HepG2 (cell line): Measurements from ENCODE around the gene LIMCH1. TPM values are rescaled to one million over a fixed set of nuclear protein-coding genes. Genes with fewer than 3 reads are reported as not detected.

Source experiments
- ATAC-seq: fragments of 200-7000 bp; cut with Tn5 transposase; 3 replicates; pipeline ENCODE4 v1.9.1; 2020; ENCODE audit warnings: mild to moderate bottlenecking, moderate library complexity
- BruUV-seq: library from RNA; stranded (reverse); fragments of 400-500 nt; replicated peaks from 2 replicates; lab custom pipeline; 2021; lab: Mats Ljungman, UMichigan
- CTCF ChIA-PET: fragments of 300-600 bp; formaldehyde crosslinking; extraction: SDS; loops from one replicate; lab custom pipeline; 2021; ENCODE audit warnings: low total read pairs, inconsistent platforms, low intra/inter-chr PET ratio; lab: Yijun Ruan, JAX
- POLR2A ChIA-PET: fragments of 350-600 bp; sonication (Branson Sonifier 250); formaldehyde crosslinking; loops from one replicate; lab custom pipeline; 2020; ENCODE audit warnings: antibody characterized with exemption, inconsistent platforms; lab: Yijun Ruan, JAX
- DNase-seq: peaks from one replicate; pipeline ENCODE4 v3.0.0-alpha.2; 2015; ENCODE audit warnings: low spot score
- FAIRE-seq: peaks from 3 replicates; lab custom pipeline; 2011; peaks lifted over from hg19 to GRCh38; lab: Jason Lieb, UNC
- H2AFZ ChIP-seq: one replicate; pipeline ENCODE4 v1.6.1; 2011; ENCODE audit warnings: low read length, inconsistent platforms
- H3K27ac ChIP-seq: fragments of 300-600 bp; 3 replicates; pipeline ENCODE4 v1.8.0; 2011; ENCODE audit warnings: mixed run types, mild to moderate bottlenecking, mixed read lengths, low read length, inconsistent platforms; ENCODE audit not compliant: insufficient read depth; ENCODE audit errors: extremely low read length
- H3K27me3 ChIP-seq, 2 experiments: fragments of 200-600 bp in 1 of 2; 2 replicates in 1 of 2; 3 replicates in 1 of 2; pipeline versions ENCODE4 v1.6.0 to v1.8.0; 2011; ENCODE audit warnings: low read length in 2 of 2, mild to moderate bottlenecking in 2 of 2, moderate library complexity in 2 of 2, inconsistent platforms in 1 of 2; ENCODE audit not compliant: insufficient read depth in 2 of 2, control insufficient read depth in 1 of 2
- H3K36me3 ChIP-seq, 2 experiments: fragments of 200-600 bp in 1 of 2; replicated peaks in 1 of 2; 2 replicates in 1 of 2; 3 replicates in 1 of 2; pipeline versions ENCODE4 v1.5.1 to v1.8.0; 2011; ENCODE audit warnings: low read length in 2 of 2, inconsistent platforms in 1 of 2; ENCODE audit not compliant: insufficient read depth in 2 of 2, control insufficient read depth in 1 of 2
- H3K4me1 ChIP-seq: 2 replicates; pipeline ENCODE4 v1.5.1; 2012; ENCODE audit warnings: low read length, inconsistent platforms; ENCODE audit not compliant: insufficient read depth
- H3K4me2 ChIP-seq: 2 replicates; pipeline ENCODE4 v1.6.0; 2011; ENCODE audit warnings: low read depth, low read length, inconsistent platforms
- H3K4me3 ChIP-seq, 3 experiments: fragments of 200-600 bp in 1 of 3; sonication (generic), shearing (Covaris generic) in 1 of 3; replicated peaks in 1 of 3; 2 replicates each; pipeline ENCODE4 v1.5.1; 2011 to 2016; ENCODE audit warnings: low read length in 3 of 3, inconsistent platforms in 2 of 3, low read depth in 2 of 3, mild to moderate bottlenecking in 2 of 3, control low read depth in 1 of 3, mixed read lengths in 1 of 3; ENCODE audit not compliant: insufficient read depth in 1 of 3
- H3K79me2 ChIP-seq: one replicate; pipeline ENCODE4 v1.6.1; 2011; ENCODE audit warnings: low read length, inconsistent platforms; ENCODE audit not compliant: insufficient read depth
- H3K9ac ChIP-seq: 2 replicates; pipeline ENCODE4 v1.6.0; 2011; ENCODE audit warnings: mild to moderate bottlenecking, low read depth, low read length, inconsistent platforms; ENCODE audit not compliant: insufficient read depth
- H3K9me3 ChIP-seq: 2 replicates; pipeline ENCODE4 v1.5.1; 2012; ENCODE audit warnings: mild to moderate bottlenecking, low read length
- H4K20me1 ChIP-seq: 2 replicates; pipeline ENCODE4 v1.6.0; 2011; ENCODE audit warnings: inconsistent platforms, mild to moderate bottlenecking, low read length, moderate library complexity; ENCODE audit not compliant: insufficient read depth
- CHCHD3 ChIP-seq: sonication (generic); formaldehyde crosslinking; IDR thresholded peaks from 2 replicates; pipeline ENCODE4 v1.8.0; 2022; ENCODE audit warnings: mild to moderate bottlenecking, missing genetic modification reagents, moderate library complexity
- FLYWCH1 ChIP-seq: sonication (generic); formaldehyde crosslinking; IDR thresholded peaks from 2 replicates; pipeline ENCODE4 v1.8.1; 2023; ENCODE audit warnings: mild to moderate bottlenecking, missing genetic modification reagents
- HMGA1 ChIP-seq: sonication (generic); formaldehyde crosslinking; conservative IDR thresholded peaks from 2 replicates; pipeline ENCODE4 v1.4.0; 2020; ENCODE audit warnings: missing genetic modification reagents
- KLF11 ChIP-seq: IDR thresholded peaks from 2 replicates; pipeline ENCODE4 v1.6.1; 2016; ENCODE audit warnings: missing compliant biosample characterization
- NCOR1 ChIP-seq: fragments of 200-600 bp; sonication (generic); IDR thresholded peaks from 2 replicates; pipeline ENCODE4 v1.7.0; 2017; ENCODE audit warnings: antibody characterized with exemption, low read length, borderline replicate concordance
- NKX3-1 ChIP-seq: sonication (generic); formaldehyde crosslinking; IDR thresholded peaks from 2 replicates; pipeline ENCODE4 v1.5.0; 2020; ENCODE audit warnings: missing genetic modification reagents
- POGZ ChIP-seq: sonication (generic); formaldehyde crosslinking; IDR thresholded peaks from 2 replicates; pipeline ENCODE4 v1.4.0; 2020; ENCODE audit warnings: mild to moderate bottlenecking, missing genetic modification reagents
- TRIM24 ChIP-seq: sonication (generic); formaldehyde crosslinking; IDR thresholded peaks from 2 replicates; pipeline ENCODE4 v1.8.0; 2022; ENCODE audit warnings: mild to moderate bottlenecking, missing genetic modification reagents
- XBP1 ChIP-seq: sonication (generic); formaldehyde crosslinking; IDR thresholded peaks from 2 replicates; pipeline ENCODE4 v1.5.0; 2020; ENCODE audit warnings: missing genetic modification reagents
- ZFP37 ChIP-seq: sonication (generic); formaldehyde crosslinking; IDR thresholded peaks from 2 replicates; pipeline ENCODE4 v1.4.0; 2020; ENCODE audit warnings: missing genetic modification reagents, borderline replicate concordance
- ZNF17 ChIP-seq: sonication (generic); formaldehyde crosslinking; IDR thresholded peaks from 2 replicates; pipeline ENCODE4 v1.5.0; 2020; ENCODE audit warnings: mild to moderate bottlenecking, missing genetic modification reagents
- ZNF550 ChIP-seq: sonication (generic); formaldehyde crosslinking; IDR thresholded peaks from 2 replicates; pipeline ENCODE4 v1.4.0; 2020; ENCODE audit warnings: mild to moderate bottlenecking, missing genetic modification reagents, borderline replicate concordance
- ZNF646 ChIP-seq: sonication (generic); formaldehyde crosslinking; IDR thresholded peaks from 2 replicates; pipeline ENCODE4 v1.9.0; 2021; ENCODE audit warnings: mild to moderate bottlenecking, missing genetic modification reagents
- ZNF792 ChIP-seq: IDR thresholded peaks from 2 replicates; pipeline ENCODE4 v1.6.1; 2016
- in situ Hi-C: cut with HindIII; loops from 2 replicates; pipeline ENCODE4 v1.10.0; 2017; ENCODE audit warnings: low pct_unique_long_range_greater_than_20kb; ENCODE audit not compliant: extremely low pct_ligation_motif_present
- intact Hi-C: fragments of 100-400 bp; cut with micrococcal nuclease; formaldehyde crosslinking; loops from one replicate; pipeline ENCODE4 v1.10.0; 2022; ENCODE audit not compliant: unreplicated experiment
- polyA plus RNA-seq, 8 experiments: library from polyadenylated mRNA; depleted of rRNA in 3 of 8; stranded (reverse) in 7 of 8; unstranded in 1 of 8; fragments of >200 nt; fragmentation: Illumina TruSeq in 4 of 8; extraction: Trizol in 4 of 8; gene quantifications; 2 replicates each; pipeline versions ENCODE4 v1.2.1 to v1.2.3, GENCODE V29; 2011 to 2016; ENCODE audit warnings: low read depth in 4 of 8, missing spikeins in 1 of 8, mixed read lengths in 1 of 8; ENCODE audit not compliant: insufficient read depth in 1 of 8
- total RNA-seq, 5 experiments: library from RNA; depleted of rRNA; stranded (reverse); fragments of >200 nt; fragmentation: Illumina TruSeq; extraction: Trizol; gene quantifications; 2 replicates each; pipeline ENCODE4 v1.2.3, GENCODE V29; 2016; ENCODE audit warnings: low read depth in 1 of 5

The LIMCH1 gene
- total and polyA plus RNA-seq, 2 of the 13 experiments (the other 11 are each of a cell fraction or from before 2014, with no cell fraction given) = 0.04 TPM; not detected in 1

GRCh38 chr4:41599192-41599786 is 61.3 kb downstream of the LIMCH1 start:
- BruUV-seq = no TSS peak
- intact Hi-C loops = no loop called here
- in situ Hi-C loops = no loop called here
- Histone ChIP-seq H3K4me2 (no peak overlapping the region), H3K36me3 (no peaks in the 10 kb centered on the region), H3K27me3 (no peaks in the 10 kb centered on the region; a peak in 1 of 5 replicates), H3K4me1 (no peaks in the 10 kb centered on the region), H3K9ac (no peak overlapping the region), H2AFZ (no peak overlapping the region), H3K79me2 (no peaks in the 10 kb centered on the region), H3K9me3 (no peaks in the 10 kb centered on the region), H3K27ac (no peak overlapping the region), H4K20me1 (no peaks in the 10 kb centered on the region), H3K4me3 (no peak overlapping the region)
- ATAC-seq (no peak), DNase-seq (no peak), FAIRE-seq (no peak)
- CTCF ChIA-PET = no interaction called here
- POLR2A ChIA-PET = no interaction called here
- no peak for TF ChIP-seq ZNF17 (CRISPR knock-in tag)
- TF ChIP-seq TRIM24 (CRISPR knock-in tag) = no peak
- TF ChIP-seq XBP1 = no peak
- no peak for TF ChIP-seq KLF11 (CRISPR knock-in tag)
- TF ChIP-seq ZNF646 (CRISPR knock-in tag) = no peak
- no peak for TF ChIP-seq ZNF792 (CRISPR knock-in tag)
- TF ChIP-seq ZFP37 (CRISPR knock-in tag) = no peak
- no peak for TF ChIP-seq NKX3-1 (CRISPR knock-in tag)
- TF ChIP-seq NCOR1 = no peak
- TF ChIP-seq HMGA1 (CRISPR knock-in tag) = no peak
- TF ChIP-seq ZNF550 = no peak
- TF ChIP-seq CHCHD3 (CRISPR knock-in tag) = no peak
- TF ChIP-seq FLYWCH1 (CRISPR knock-in tag) = no peak
- no peak for TF ChIP-seq POGZ
